ENCODE measurements around the gene CLDN16. TPM values are rescaled to one million over a fixed set of nuclear protein-coding genes. Genes with fewer than 3 reads are reported as not detected.
A peak's percentile ranks its signal among the peaks of the same experiment; 100 is the strongest.

Gene CLDN16
- total RNA-seq, 2 donors from 2014 or later: 4.4 TPM; not detected in 1

- intact Hi-C loops (cut with DNase I): no loop called here
- Histone ChIP-seq H3K9me3 (no peaks in the 10 kb centered on the region), H3K27ac (no peak overlapping the region), H3K4me3 (no peak overlapping the region), H3K4me1 (no peaks in the 10 kb centered on the region), H3K36me3 (replicated peaks in 1 of 2; ENCODE audit: insufficient read depth in 1 of 2, low read depth in 2 of 2) (no peaks in the 10 kb centered on the region), H3K27me3 (no peaks in the 10 kb centered on the region)
- TF ChIP-seq CTCF (IDR thresholded peaks at IDR 0.05): no peak
- TF ChIP-seq POLR2A (IDR thresholded peaks at IDR 0.05): no peak
- ATAC-seq (no peak), DNase-seq (no peak)
These were observed 31.7 kb upstream of the CLDN16 start for GRCh38 chr3:190356246-190356645.

GRCh38 chr3:190357468-190357867 is 30.5 kb upstream of the CLDN16 start:
- ATAC-seq (no peak), DNase-seq (no peak)
- Histone ChIP-seq H3K36me3 (replicated peaks in 1 of 2; ENCODE audit: insufficient read depth in 1 of 2, low read depth in 2 of 2) (no peaks in the 10 kb centered on the region), H3K9me3 (no peaks in the 10 kb centered on the region), H3K27ac (no peak overlapping the region), H3K4me1 (no peaks in the 10 kb centered on the region), H3K27me3 (no peaks in the 10 kb centered on the region), H3K4me3 (no peak overlapping the region)
- intact Hi-C loops (cut with DNase I): no loop called here
- 82 to 85% methylated on average over 2 of the region's 2 CpGs for WGBS, 2 donors
- TF ChIP-seq POLR2A (IDR thresholded peaks at IDR 0.05) (no peak), CTCF (IDR thresholded peaks at IDR 0.05) (no peak)

GRCh38 chr3:190359813-190360212 is 28.1 kb upstream of the CLDN16 start:
- intact Hi-C loops (cut with DNase I): no loop called here
- WGBS, 2 donors: 79 to 88% methylated on average over 2 of the region's 2 CpGs
- Histone ChIP-seq H3K4me3 (no peak overlapping the region), H3K27me3 (no peaks in the 10 kb centered on the region), H3K36me3 (replicated peaks in 1 of 2; ENCODE audit: insufficient read depth in 1 of 2, low read depth in 2 of 2) (no peaks in the 10 kb centered on the region), H3K4me1 (no peaks in the 10 kb centered on the region), H3K27ac (no peak overlapping the region), H3K9me3 (no peaks in the 10 kb centered on the region)
- DNase-seq (no peak), ATAC-seq (no peak)
- TF ChIP-seq CTCF (IDR thresholded peaks at IDR 0.05): no peak
- no peak for TF ChIP-seq POLR2A (IDR thresholded peaks at IDR 0.05)

GRCh38 chr3:190360228-190360627 is 27.7 kb upstream of the CLDN16 start:
- ATAC-seq (no peak), DNase-seq (no peak)
- no peak overlapping the region for H3K4me3 ChIP-seq
- no peaks in the 10 kb centered on the region for H3K36me3 ChIP-seq (replicated peaks in 1 of 2; ENCODE audit: insufficient read depth in 1 of 2, low read depth in 2 of 2)
- H3K27me3 ChIP-seq: no peaks in the 10 kb centered on the region
- H3K9me3 ChIP-seq: no peaks in the 10 kb centered on the region
- intact Hi-C loops (cut with DNase I): no loop called here
- no peaks in the 10 kb centered on the region for H3K4me1 ChIP-seq
- 85 to 94% methylated on average over 2 of the region's 2 CpGs for WGBS, 2 donors
- no peak for TF ChIP-seq CTCF (IDR thresholded peaks at IDR 0.05)
- no peak for TF ChIP-seq POLR2A (IDR thresholded peaks at IDR 0.05)
- no peak overlapping the region for H3K27ac ChIP-seq

GRCh38 chr3:190361791-190362190 is 26.2 kb upstream of the CLDN16 start:
- DNase-seq: peak in 1 of 4 donors; percentile 21
- WGBS, 2 donors: 36 to 47% methylated on average over 1 of the region's 1 CpG
- H3K36me3 ChIP-seq (replicated peaks in 1 of 2; ENCODE audit: insufficient read depth in 1 of 2, low read depth in 2 of 2): no peaks in the 10 kb centered on the region
- H3K9me3 ChIP-seq: no peaks in the 10 kb centered on the region
- intact Hi-C loops (cut with DNase I): no loop called here
- TF ChIP-seq CTCF (IDR thresholded peaks at IDR 0.05) (no peak), POLR2A (IDR thresholded peaks at IDR 0.05) (no peak)
- H3K27ac ChIP-seq: peak overlapping the region in 1 of 4 donors; percentile 25
- H3K27me3 ChIP-seq: no peaks in the 10 kb centered on the region
- H3K4me1 ChIP-seq: no peaks in the 10 kb centered on the region
- peak; percentile 27 for ATAC-seq
- H3K4me3 ChIP-seq: no peak overlapping the region

Measured in body of pancreas (tissue), 4 donors.